Measurements from ENCODE around the gene CFD. TPM values are rescaled to one million over a fixed set of nuclear protein-coding genes. Genes with fewer than 3 reads are reported as not detected.

CFD gene
- total and polyA plus RNA-seq, 2 experiments from 2014 or later: 0.90 to 4.7 TPM

DNA sequence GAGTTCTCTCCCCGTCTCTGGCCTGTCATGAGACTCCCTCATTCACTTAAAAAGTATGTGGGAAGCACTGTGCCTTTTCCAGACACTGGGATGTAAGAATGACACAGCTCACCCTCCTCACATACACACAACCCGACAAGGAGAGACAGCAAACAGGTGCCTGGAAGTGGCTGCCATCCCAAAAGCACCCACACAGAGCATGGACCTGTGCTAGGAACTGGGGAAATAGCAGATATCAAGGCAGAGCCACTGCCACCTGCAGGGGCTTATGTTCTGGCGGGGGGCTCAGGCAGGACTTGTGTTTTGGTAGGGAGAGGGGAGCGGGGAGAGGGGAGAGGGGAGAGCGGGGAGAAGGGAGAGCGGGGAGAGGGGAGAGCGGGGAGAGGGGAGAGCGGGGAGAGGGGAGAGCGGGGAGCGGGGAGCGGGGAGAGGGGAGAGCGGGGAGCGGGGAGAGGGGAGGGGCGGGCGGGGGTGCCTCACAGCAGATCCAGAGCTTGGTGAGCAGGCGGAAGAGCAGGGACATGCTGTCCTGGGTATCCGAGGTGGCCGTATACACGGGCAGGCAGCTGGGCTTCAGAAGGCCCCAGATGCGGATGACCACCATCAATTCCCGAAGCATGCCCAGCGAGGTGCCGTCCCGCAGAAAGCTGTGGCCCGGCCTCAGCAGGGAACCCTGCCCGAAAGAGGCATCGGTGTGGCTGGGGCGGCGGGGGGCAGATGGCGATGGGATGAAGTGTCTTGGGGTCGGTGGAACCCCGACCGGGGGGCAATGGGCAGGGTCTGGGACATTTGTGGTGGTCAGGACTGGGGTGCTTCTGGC lies 12.2 kb downstream of the CFD start:
- Histone ChIP-seq H3K36me3 (ENCODE audit: insufficient read depth) (no peaks in the 10 kb centered on the region; the same call in 1 of the 2 replicates), H3K79me2 (replicated peaks; ENCODE audit: insufficient read depth) (no peaks in the 10 kb centered on the region), H3K4me3 (no peak overlapping the region), H2AFZ (no peak overlapping the region), H3K27me3 (ENCODE audit: insufficient read depth) (no peaks in the 10 kb centered on the region), H3K4me2 (no peak overlapping the region), H3F3A (replicated peaks; ENCODE audit: low read depth) (peaks cover 19% of the 10 kb centered on the region), H3K4me1 (ENCODE audit: insufficient read depth) (no peaks in the 10 kb centered on the region), H3K27ac (ENCODE audit: low read depth) (no peak overlapping the region), H3K9me2 (ENCODE audit: insufficient read depth) (no peaks in the 10 kb centered on the region), H4K20me1 (replicated peaks; ENCODE audit: insufficient read depth) (no peaks in the 10 kb centered on the region)
- peak; percentile 89 for DNase-seq (ENCODE audit: low spot score)
- H3K9me3 Mint-ChIP-seq: peaks cover 11% of the 10 kb centered on the region
- no peak for TF ChIP-seq CREB1 (CRISPR knock-in tag; IDR thresholded peaks at IDR 0.05; ENCODE audit: low read depth)
- no peak for TF ChIP-seq STAT1 (IDR thresholded peaks at IDR 0.05; ENCODE audit: unreplicated experiment)
- no peak for TF ChIP-seq EZH2 (IDR thresholded peaks at IDR 0.05; ENCODE audit: low read depth, unreplicated experiment)
- TF ChIP-seq JUNB (IDR thresholded peaks at IDR 0.05; ENCODE audit: unreplicated experiment): no peak
- TF ChIP-seq EZH2phosphoT487 (IDR thresholded peaks at IDR 0.05; ENCODE audit: unreplicated experiment): no peak
- TF ChIP-seq, protein P1, sequence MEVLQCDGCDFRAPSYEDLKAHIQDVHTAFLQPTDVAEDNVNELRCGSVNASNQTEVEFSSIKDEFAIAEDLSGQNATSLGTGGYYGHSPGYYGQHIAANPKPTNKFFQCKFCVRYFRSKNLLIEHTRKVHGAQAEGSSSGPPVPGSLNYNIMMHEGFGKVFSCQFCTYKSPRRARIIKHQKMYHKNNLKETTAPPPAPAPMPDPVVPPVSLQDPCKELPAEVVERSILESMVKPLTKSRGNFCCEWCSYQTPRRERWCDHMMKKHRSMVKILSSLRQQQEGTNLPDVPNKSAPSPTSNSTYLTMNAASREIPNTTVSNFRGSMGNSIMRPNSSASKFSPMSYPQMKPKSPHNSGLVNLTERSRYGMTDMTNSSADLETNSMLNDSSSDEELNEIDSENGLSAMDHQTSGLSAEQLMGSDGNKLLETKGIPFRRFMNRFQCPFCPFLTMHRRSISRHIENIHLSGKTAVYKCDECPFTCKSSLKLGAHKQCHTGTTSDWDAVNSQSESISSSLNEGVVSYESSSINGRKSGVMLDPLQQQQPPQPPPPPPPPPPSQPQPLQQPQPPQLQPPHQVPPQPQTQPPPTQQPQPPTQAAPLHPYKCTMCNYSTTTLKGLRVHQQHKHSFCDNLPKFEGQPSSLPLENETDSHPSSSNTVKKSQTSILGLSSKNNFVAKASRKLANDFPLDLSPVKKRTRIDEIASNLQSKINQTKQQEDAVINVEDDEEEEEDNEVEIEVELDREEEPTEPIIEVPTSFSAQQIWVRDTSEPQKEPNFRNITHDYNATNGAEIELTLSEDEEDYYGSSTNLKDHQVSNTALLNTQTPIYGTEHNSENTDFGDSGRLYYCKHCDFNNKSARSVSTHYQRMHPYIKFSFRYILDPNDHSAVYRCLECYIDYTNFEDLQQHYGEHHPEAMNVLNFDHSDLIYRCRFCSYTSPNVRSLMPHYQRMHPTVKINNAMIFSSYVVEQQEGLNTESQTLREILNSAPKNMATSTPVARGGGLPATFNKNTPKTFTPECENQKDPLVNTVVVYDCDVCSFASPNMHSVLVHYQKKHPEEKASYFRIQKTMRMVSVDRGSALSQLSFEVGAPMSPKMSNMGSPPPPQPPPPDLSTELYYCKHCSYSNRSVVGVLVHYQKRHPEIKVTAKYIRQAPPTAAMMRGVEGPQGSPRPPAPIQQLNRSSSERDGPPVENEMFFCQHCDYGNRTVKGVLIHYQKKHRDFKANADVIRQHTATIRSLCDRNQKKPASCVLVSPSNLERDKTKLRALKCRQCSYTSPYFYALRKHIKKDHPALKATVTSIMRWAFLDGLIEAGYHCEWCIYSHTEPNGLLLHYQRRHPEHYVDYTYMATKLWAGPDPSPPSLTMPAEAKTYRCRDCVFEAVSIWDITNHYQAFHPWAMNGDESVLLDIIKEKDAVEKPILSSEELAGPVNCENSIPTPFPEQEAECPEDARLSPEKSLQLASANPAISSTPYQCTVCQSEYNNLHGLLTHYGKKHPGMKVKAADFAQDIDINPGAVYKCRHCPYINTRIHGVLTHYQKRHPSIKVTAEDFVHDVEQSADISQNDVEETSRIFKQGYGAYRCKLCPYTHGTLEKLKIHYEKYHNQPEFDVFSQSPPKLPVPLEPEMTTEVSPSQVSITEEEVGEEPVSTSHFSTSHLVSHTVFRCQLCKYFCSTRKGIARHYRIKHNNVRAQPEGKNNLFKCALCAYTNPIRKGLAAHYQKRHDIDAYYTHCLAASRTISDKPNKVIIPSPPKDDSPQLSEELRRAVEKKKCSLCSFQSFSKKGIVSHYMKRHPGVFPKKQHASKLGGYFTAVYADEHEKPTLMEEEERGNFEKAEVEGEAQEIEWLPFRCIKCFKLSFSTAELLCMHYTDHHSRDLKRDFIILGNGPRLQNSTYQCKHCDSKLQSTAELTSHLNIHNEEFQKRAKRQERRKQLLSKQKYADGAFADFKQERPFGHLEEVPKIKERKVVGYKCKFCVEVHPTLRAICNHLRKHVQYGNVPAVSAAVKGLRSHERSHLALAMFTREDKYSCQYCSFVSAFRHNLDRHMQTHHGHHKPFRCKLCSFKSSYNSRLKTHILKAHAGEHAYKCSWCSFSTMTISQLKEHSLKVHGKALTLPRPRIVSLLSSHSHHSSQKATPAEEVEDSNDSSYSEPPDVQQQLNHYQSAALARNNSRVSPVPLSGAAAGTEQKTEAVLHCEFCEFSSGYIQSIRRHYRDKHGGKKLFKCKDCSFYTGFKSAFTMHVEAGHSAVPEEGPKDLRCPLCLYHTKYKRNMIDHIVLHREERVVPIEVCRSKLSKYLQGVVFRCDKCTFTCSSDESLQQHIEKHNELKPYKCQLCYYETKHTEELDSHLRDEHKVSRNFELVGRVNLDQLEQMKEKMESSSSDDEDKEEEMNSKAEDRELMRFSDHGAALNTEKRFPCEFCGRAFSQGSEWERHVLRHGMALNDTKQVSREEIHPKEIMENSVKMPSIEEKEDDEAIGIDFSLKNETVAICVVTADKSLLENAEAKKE (CRISPR knock-in tag; IDR thresholded peaks at IDR 0.05): no peak
- TF ChIP-seq POLR2AphosphoS5 (IDR thresholded peaks at IDR 0.05; ENCODE audit: low read depth): no peak
- no peak for TF ChIP-seq NANOG (IDR thresholded peaks at IDR 0.05; ENCODE audit: borderline replicate concordance)
- no peak for TF ChIP-seq ZNF331 (CRISPR knock-in tag; IDR thresholded peaks at IDR 0.05; ENCODE audit: low read depth)
- no peak for TF ChIP-seq ZNF114 (CRISPR knock-in tag; IDR thresholded peaks at IDR 0.05)
- TF ChIP-seq, protein P2, sequence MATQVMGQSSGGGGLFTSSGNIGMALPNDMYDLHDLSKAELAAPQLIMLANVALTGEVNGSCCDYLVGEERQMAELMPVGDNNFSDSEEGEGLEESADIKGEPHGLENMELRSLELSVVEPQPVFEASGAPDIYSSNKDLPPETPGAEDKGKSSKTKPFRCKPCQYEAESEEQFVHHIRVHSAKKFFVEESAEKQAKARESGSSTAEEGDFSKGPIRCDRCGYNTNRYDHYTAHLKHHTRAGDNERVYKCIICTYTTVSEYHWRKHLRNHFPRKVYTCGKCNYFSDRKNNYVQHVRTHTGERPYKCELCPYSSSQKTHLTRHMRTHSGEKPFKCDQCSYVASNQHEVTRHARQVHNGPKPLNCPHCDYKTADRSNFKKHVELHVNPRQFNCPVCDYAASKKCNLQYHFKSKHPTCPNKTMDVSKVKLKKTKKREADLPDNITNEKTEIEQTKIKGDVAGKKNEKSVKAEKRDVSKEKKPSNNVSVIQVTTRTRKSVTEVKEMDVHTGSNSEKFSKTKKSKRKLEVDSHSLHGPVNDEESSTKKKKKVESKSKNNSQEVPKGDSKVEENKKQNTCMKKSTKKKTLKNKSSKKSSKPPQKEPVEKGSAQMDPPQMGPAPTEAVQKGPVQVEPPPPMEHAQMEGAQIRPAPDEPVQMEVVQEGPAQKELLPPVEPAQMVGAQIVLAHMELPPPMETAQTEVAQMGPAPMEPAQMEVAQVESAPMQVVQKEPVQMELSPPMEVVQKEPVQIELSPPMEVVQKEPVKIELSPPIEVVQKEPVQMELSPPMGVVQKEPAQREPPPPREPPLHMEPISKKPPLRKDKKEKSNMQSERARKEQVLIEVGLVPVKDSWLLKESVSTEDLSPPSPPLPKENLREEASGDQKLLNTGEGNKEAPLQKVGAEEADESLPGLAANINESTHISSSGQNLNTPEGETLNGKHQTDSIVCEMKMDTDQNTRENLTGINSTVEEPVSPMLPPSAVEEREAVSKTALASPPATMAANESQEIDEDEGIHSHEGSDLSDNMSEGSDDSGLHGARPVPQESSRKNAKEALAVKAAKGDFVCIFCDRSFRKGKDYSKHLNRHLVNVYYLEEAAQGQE (IDR thresholded peaks at IDR 0.05; ENCODE audit: unreplicated experiment): no peak
- TF ChIP-seq, protein P3, sequence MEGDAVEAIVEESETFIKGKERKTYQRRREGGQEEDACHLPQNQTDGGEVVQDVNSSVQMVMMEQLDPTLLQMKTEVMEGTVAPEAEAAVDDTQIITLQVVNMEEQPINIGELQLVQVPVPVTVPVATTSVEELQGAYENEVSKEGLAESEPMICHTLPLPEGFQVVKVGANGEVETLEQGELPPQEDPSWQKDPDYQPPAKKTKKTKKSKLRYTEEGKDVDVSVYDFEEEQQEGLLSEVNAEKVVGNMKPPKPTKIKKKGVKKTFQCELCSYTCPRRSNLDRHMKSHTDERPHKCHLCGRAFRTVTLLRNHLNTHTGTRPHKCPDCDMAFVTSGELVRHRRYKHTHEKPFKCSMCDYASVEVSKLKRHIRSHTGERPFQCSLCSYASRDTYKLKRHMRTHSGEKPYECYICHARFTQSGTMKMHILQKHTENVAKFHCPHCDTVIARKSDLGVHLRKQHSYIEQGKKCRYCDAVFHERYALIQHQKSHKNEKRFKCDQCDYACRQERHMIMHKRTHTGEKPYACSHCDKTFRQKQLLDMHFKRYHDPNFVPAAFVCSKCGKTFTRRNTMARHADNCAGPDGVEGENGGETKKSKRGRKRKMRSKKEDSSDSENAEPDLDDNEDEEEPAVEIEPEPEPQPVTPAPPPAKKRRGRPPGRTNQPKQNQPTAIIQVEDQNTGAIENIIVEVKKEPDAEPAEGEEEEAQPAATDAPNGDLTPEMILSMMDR (conservative IDR thresholded peaks at IDR 0.05; ENCODE audit: low read depth in 2 of 2): no peak
- peaks cover 5% of the 10 kb centered on the region for H3K4me1 Mint-ChIP-seq
- ATAC-seq: peak; percentile 13
- peak overlapping the region; percentile 54; the same call in 2 of the 3 replicates for H3K4me3 Mint-ChIP-seq
- H3K36me3 Mint-ChIP-seq (ENCODE audit: low read depth): peaks cover 50% of the 10 kb centered on the region
- H3K27me3 Mint-ChIP-seq (ENCODE audit: insufficient read depth, low read depth, poor library complexity): peaks cover 28% of the 10 kb centered on the region
- no peak overlapping the region; the same call in 1 of the 2 replicates for H3K27ac Mint-ChIP-seq

Data from GM23338 (cell line).